ENCODE data around the gene TRABD2B. TPM values are rescaled to one million over a fixed set of nuclear protein-coding genes. Genes with fewer than 3 reads are reported as not detected.

TRABD2B gene
- total and polyA plus RNA-seq, 8 donors, result 1.6 to 3.8 (median 3.0) TPM

DNA sequence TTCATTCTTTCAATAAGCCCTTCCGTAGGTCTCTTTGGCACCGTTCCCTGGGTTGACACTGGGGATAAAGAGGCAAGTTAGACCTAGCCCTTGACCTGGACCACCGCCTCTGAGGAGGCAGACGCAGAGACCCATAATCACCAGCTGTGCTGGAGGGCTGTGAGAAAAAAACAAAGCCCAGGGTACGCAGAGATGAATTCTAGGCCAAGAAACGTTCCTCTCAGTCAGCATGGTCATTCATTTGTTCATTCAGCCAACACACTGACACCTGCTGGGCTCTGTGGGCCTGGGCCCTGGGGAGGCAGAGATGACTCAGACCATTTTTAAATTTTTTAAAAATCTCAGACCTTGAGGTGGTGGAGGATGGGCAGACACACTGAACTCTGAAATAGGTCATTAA is 26.3 kb upstream of the TRABD2B start:
- FAIRE-seq (no peak), DNase-seq (no peak), ATAC-seq (no peak)
- Histone ChIP-seq H3K36me3 (no peaks in the 10 kb centered on the region), H3K27ac (no peak overlapping the region), H3K9me3 (no peaks in the 10 kb centered on the region), H3K4me1 (no peaks in the 10 kb centered on the region), H3K27me3 (no peaks in the 10 kb centered on the region), H3K4me3 (no peak overlapping the region)
- 83 to 96% methylated on average over 6 of the region's 6 CpGs for WGBS, 2 donors
- intact Hi-C loops (cut with DNase I), result no loop called here
- TF ChIP-seq, protein P1, sequence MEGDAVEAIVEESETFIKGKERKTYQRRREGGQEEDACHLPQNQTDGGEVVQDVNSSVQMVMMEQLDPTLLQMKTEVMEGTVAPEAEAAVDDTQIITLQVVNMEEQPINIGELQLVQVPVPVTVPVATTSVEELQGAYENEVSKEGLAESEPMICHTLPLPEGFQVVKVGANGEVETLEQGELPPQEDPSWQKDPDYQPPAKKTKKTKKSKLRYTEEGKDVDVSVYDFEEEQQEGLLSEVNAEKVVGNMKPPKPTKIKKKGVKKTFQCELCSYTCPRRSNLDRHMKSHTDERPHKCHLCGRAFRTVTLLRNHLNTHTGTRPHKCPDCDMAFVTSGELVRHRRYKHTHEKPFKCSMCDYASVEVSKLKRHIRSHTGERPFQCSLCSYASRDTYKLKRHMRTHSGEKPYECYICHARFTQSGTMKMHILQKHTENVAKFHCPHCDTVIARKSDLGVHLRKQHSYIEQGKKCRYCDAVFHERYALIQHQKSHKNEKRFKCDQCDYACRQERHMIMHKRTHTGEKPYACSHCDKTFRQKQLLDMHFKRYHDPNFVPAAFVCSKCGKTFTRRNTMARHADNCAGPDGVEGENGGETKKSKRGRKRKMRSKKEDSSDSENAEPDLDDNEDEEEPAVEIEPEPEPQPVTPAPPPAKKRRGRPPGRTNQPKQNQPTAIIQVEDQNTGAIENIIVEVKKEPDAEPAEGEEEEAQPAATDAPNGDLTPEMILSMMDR (IDR thresholded peaks at IDR 0.05), result no peak

DNA sequence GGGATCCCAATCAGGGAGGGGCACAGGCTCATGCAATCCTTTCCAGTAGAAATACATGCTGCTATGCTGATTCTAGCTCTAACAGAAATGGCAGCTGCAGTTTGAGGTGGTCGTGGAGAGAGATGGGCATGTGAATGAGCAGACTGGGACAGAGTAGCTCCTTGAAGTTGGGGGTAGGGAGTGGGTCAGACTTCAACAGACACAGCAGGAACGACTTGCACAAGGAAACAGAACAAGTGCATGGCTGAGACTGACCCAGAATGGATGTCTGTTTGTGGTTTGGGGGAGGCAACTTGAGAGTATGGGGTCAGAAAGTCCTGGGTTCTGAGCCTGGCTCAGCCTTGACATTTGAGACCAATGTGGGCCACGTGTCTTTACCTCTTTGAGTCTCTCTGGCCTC is 25.1 kb upstream of the TRABD2B start:
- FAIRE-seq (no peak), ATAC-seq (no peak), DNase-seq (no peak)
- intact Hi-C loops (cut with DNase I), result no loop called here
- no peaks in the 10 kb centered on the region for H3K9me3 ChIP-seq
- H3K27ac ChIP-seq, result no peak overlapping the region
- no peaks in the 10 kb centered on the region for H3K36me3 ChIP-seq
- no peak overlapping the region for H3K4me3 ChIP-seq
- H3K27me3 ChIP-seq, result no peaks in the 10 kb centered on the region
- TF ChIP-seq, protein P1 (IDR thresholded peaks at IDR 0.05), result no peak
- no peaks in the 10 kb centered on the region for H3K4me1 ChIP-seq
- WGBS, 2 donors, result 49 to 53% methylated on average over 3 of the region's 3 CpGs

DNA sequence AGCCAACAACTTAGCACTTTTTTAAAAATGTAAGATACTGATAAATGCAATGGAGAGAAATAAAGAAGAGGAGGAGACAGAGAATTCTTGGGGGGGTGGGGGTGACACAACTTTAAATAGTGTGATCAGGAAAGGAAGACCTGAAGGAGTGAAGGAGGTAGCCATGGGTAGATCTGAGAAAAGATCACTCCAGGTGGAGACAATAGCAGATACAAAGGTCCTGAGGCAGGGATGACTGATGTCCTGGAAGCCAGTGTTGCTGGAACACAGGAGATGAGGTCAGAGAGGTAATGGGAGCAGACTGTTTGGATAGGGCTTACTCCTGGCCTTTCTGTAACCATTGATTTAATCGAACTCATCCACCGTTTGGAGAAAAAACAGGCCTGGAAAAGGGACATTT is 24.6 kb upstream of the TRABD2B start:
- 35 to 43% methylated on average over 2 of the region's 2 CpGs for WGBS, 2 donors
- H3K27ac ChIP-seq, result no peak overlapping the region
- no peak for ATAC-seq
- no peaks in the 10 kb centered on the region for H3K4me1 ChIP-seq
- H3K27me3 ChIP-seq, result no peaks in the 10 kb centered on the region
- intact Hi-C loops (cut with DNase I), result no loop called here
- H3K9me3 ChIP-seq, result no peaks in the 10 kb centered on the region
- no peak for DNase-seq
- no peak overlapping the region for H3K4me3 ChIP-seq
- no peak for FAIRE-seq
- TF ChIP-seq, protein P1 (IDR thresholded peaks at IDR 0.05), result no peak
- no peaks in the 10 kb centered on the region for H3K36me3 ChIP-seq

DNA sequence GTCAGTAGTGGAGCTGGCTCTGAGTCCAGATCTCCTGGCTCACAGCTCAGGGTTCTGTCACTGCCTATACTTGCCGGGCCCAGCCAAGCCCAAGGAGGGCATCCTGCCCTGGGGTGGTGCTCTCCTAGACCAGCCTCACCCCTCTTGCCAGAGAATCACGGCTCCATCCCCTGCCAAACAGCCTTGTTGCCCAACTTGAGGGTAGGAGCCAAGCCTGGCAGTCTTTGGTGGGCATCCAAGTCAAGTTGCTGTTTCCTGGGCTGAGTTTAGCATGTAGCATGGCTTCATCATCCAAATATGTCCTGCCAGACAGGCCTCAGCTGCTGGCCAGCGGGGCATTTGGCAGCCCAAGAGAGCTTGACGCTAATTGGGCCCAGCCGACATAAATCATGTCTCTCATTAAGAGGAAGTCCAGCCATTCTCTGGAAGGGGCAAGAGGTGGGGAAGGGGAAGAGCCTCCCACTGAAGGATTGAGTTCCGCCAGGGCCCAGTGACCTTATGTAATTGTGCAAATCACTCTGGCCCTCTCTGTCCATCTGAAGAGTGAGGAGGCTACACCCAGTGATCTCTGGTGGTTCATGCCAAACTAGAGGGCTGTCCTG is 22.6 kb upstream of the TRABD2B start:
- no peak overlapping the region for H3K27ac ChIP-seq
- intact Hi-C loops (cut with DNase I), result no loop called here
- peak in 3 of 6 donors; percentile 17 to 44 (median 44) for DNase-seq
- peak in 3 of 4 donors; percentile 54 to 76 (median 69) for ATAC-seq
- no peaks in the 10 kb centered on the region for H3K4me1 ChIP-seq
- WGBS, 2 donors, result 57 to 62% methylated on average over 6 of the region's 6 CpGs
- H3K27me3 ChIP-seq, result peaks cover 0 to 2% (median 0%) of the 10 kb centered on the region in 4 donors
- TF ChIP-seq, protein P1 (IDR thresholded peaks at IDR 0.05), result no peak
- no peaks in the 10 kb centered on the region for H3K36me3 ChIP-seq
- H3K9me3 ChIP-seq, result no peaks in the 10 kb centered on the region
- H3K4me3 ChIP-seq, result no peak overlapping the region
- FAIRE-seq, result no peak

DNA sequence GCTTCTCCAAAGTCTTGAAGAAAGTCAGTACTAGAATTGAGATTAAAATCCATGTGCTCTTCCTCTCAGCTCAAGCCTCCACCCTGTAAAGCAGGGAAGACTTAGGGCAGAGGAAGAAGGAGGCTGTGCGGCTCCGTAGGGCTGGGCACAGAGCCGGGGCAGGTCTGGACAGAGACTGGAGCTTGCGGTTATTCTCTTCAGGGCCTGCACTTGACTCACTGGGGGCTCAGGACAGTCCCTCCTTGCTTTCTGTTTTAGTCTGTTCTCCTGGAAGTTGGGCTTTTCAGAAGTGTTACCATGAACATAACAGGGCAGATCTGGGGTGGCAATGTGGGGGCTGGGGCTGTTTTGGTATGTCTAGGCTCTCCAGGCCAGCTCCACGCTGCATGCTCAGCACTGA is 21.6 kb upstream of the TRABD2B start:
- ATAC-seq (peak in 1 of 4 donors; percentile 8), DNase-seq (no peak), FAIRE-seq (no peak)
- TF ChIP-seq, protein P1 (IDR thresholded peaks at IDR 0.05), result no peak
- Histone ChIP-seq H3K27ac (no peak overlapping the region), H3K4me1 (no peaks in the 10 kb centered on the region), H3K4me3 (no peak overlapping the region), H3K27me3 (peaks cover 0 to 2% (median 0%) of the 10 kb centered on the region in 4 donors), H3K36me3 (no peaks in the 10 kb centered on the region), H3K9me3 (no peaks in the 10 kb centered on the region)
- intact Hi-C loops (cut with DNase I), result no loop called here
- WGBS, 2 donors, result 90% methylated on average over 5 of the region's 5 CpGs
